Right lobe of liver (tissue), 6 donors: ENCODE data around the gene PPP4R3A. TPM values are rescaled to one million over a fixed set of nuclear protein-coding genes. Genes with fewer than 3 reads are reported as not detected.
"Not testable (repeated sequence)": the region's sequence is repeated elsewhere in the genome, so short reads cannot be mapped to it uniquely, and the experiment has no call there.

Experiments
- ATAC-seq, 4 donors: fragments of 200-7000 bp; cut with Tn5 transposase; one replicate each; pipeline ENCODE4 v1.9.1; 2020; ENCODE audit warnings: mild to moderate bottlenecking in 4 of 4, moderate library complexity in 4 of 4
- DNase-seq, 3 donors: peaks; one replicate each; pipeline ENCODE4 v3.0.0-alpha.2; 2020
- H3K27ac ChIP-seq, 3 donors: fragments of 200-600 bp; one replicate each; pipeline ENCODE4 v1.8.0; 2022
- H3K27me3 ChIP-seq, 2 donors: fragments of 200-600 bp; one replicate each; pipeline ENCODE4 v1.8.0; 2022
- H3K36me3 ChIP-seq, 4 donors: fragments of 200-600 bp; sonication (generic) in 1 of 4; one replicate each; pipeline versions ENCODE4 v1.5.1 to v1.8.0; 2017 to 2022; ENCODE audit warnings: control low read depth in 1 of 4
- H3K4me1 ChIP-seq, 4 donors: fragments of 200-600 bp; sonication (generic) in 1 of 4; one replicate each; pipeline versions ENCODE4 v1.5.1 to v1.8.0; 2017 to 2022; ENCODE audit warnings: control low read depth in 1 of 4
- H3K4me3 ChIP-seq, 3 donors: fragments of 200-600 bp; one replicate each; pipeline ENCODE4 v1.8.0; 2022
- H3K9me3 ChIP-seq, 4 donors: fragments of 200-600 bp; sonication (generic) in 1 of 4; one replicate each; pipeline versions ENCODE4 v1.5.1 to v1.8.0; 2017 to 2022; ENCODE audit warnings: control low read depth in 1 of 4
- CTCF ChIP-seq, 4 donors: fragments of 200-600 bp in 3 of 4; fragments of 450-650 bp in 1 of 4; IDR thresholded peaks; one replicate each; pipeline versions ENCODE4 v1.5.1 to v1.8.0; 2016 to 2022; ENCODE audit warnings: antibody characterized with exemption in 4 of 4, mild to moderate bottlenecking in 2 of 4
- POLR2A ChIP-seq: fragments of 450-650 bp; IDR thresholded peaks from one replicate; pipeline ENCODE4 v1.6.1; 2017; ENCODE audit warnings: antibody characterized with exemption, mild to moderate bottlenecking
- WGBS: methylation state at CpG from one replicate; pipeline ENCODE4 v1.1.6; 2018; ENCODE audit warnings: low coverage, low lambda C conversion rate; ENCODE audit not compliant: insufficient coverage; ENCODE audit errors: missing lambda C conversion rate; 5-methylcytosine and 5-hydroxymethylcytosine counted together
- intact Hi-C, 2 donors: fragments of 100-400 bp; cut with DNase I; formaldehyde crosslinking; loops; one replicate each; pipeline versions ENCODE4 v1.11.2 to v1.14.1; 2022
- total RNA-seq, 6 experiments: library from RNA; depleted of rRNA in 2 of 6; stranded (reverse); fragments of >200 nt in 2 of 6; fragmentation: NEBNext Ultra II Directional in 3 of 6; extraction: Animal tissue kit (Norgen Biotek cat#: 25700) in 3 of 6; gene quantifications; one replicate each; pipeline versions ENCODE4 v1.1.0 to v1.2.4, GENCODE V29; 2016 to 2023
- donor health status: DM: no; HTN: yes; CAD: no.
- donor health status: DM: no; HTN: no; CAD: no.
- donor health status: DM: no; HTN: no; CAD: no.
- donor health status: DM: no; HTN: yes; CAD: no.
- donor health status: DM: no; HTN: yes; CAD: no.

PPP4R3A gene
- total RNA-seq, 6 experiments from 2014 or later: 30.5 to 45.9 (median 39.6) TPM

GRCh38 chr14:91429385-91429784 is 80.7 kb downstream of the PPP4R3A start:
- no peak overlapping the region for H3K4me3 ChIP-seq
- DNase-seq: no peak
- H3K36me3 ChIP-seq: no peaks in the 10 kb centered on the region
- no peak for ATAC-seq
- intact Hi-C loops: no loop called here
- WGBS: 78% methylated on average over 3 of the region's 3 CpGs
- H3K27me3 ChIP-seq: no peaks in the 10 kb centered on the region
- H3K27ac ChIP-seq: no peak overlapping the region
- H3K4me1 ChIP-seq: no peaks in the 10 kb centered on the region
- H3K9me3 ChIP-seq: no peaks in the 10 kb centered on the region
- TF ChIP-seq CTCF (IDR thresholded peaks at IDR 0.05): no peak
- TF ChIP-seq POLR2A: no peak

GRCh38 chr14:91428931-91429330 is 81.2 kb downstream of the PPP4R3A start:
- H3K36me3 ChIP-seq, intact Hi-C loops, H3K9me3 ChIP-seq, ATAC-seq, H3K4me1 ChIP-seq, DNase-seq, H3K27me3 ChIP-seq, H3K27ac ChIP-seq, H3K4me3 ChIP-seq: not testable (repeated sequence)
- 60% methylated on average over 1 of the region's 1 CpG for WGBS

GRCh38 chr14:91425531-91425944 is 84.6 kb downstream of the PPP4R3A start:
- H3K4me1 ChIP-seq: peaks cover 0 to 10% (median 0%) of the 10 kb centered on the region in 4 donors
- DNase-seq, H3K27ac ChIP-seq, H3K27me3 ChIP-seq, H3K9me3 ChIP-seq, H3K4me3 ChIP-seq, ATAC-seq, H3K36me3 ChIP-seq, intact Hi-C loops: not testable (repeated sequence)
- WGBS: 62% methylated on average over 7 of the region's 9 CpGs

GRCh38 chr14:91424813-91425530 is 85.1 kb downstream of the PPP4R3A start:
- 60% methylated on average over 3 of the region's 9 CpGs for WGBS
- ATAC-seq: no peak
- no peaks in the 10 kb centered on the region for H3K27me3 ChIP-seq
- no peak overlapping the region for H3K4me3 ChIP-seq
- TF ChIP-seq CTCF (IDR thresholded peaks at IDR 0.05) (no peak), POLR2A (no peak)
- intact Hi-C loops: no loop called here
- no peak overlapping the region for H3K27ac ChIP-seq
- no peaks in the 10 kb centered on the region for H3K9me3 ChIP-seq
- H3K36me3 ChIP-seq: no peaks in the 10 kb centered on the region
- DNase-seq: no peak
- H3K4me1 ChIP-seq: peaks cover 0 to 10% (median 0%) of the 10 kb centered on the region in 4 donors

- no peak for ATAC-seq
- Histone ChIP-seq H3K9me3 (no peaks in the 10 kb centered on the region), H3K36me3 (no peaks in the 10 kb centered on the region), H3K4me1 (peaks cover 0 to 17% (median 0%) of the 10 kb centered on the region in 4 donors), H3K27ac (peak overlapping the region in 1 of 3 donors; percentile 22), H3K4me3 (no peak overlapping the region), H3K27me3 (no peaks in the 10 kb centered on the region)
- intact Hi-C loops: no loop called here
- DNase-seq: no peak
- no peak for TF ChIP-seq POLR2A
- no peak for TF ChIP-seq CTCF (IDR thresholded peaks at IDR 0.05)
- 71% methylated on average over 1 of the region's 2 CpGs for WGBS
Measured at GRCh38 chr14:91420686-91421085, 89.4 kb downstream of the PPP4R3A start.
